ENCODE measurements around the gene PTPRR.

PTPRR gene

GRCh38 chr12:70671698-70672097, 248.8 kb downstream of the PTPRR start:
- TF ChIP-seq MAX (IDR thresholded peaks at IDR 0.05) (no peak), RAD21 (IDR thresholded peaks at IDR 0.05; ENCODE audit: low read depth) (no peak), NFIC (IDR thresholded peaks at IDR 0.05) (no peak), ZBTB7A (IDR thresholded peaks at IDR 0.05; ENCODE audit: low read depth) (no peak), TEAD4 (IDR thresholded peaks at IDR 0.05) (no peak), CEBPB (IDR thresholded peaks at IDR 0.05) (no peak), REST (IDR thresholded peaks at IDR 0.05; ENCODE audit: low read depth) (no peak), EP300 (IDR thresholded peaks at IDR 0.05; ENCODE audit: borderline replicate concordance) (no peak), YY1 (IDR thresholded peaks at IDR 0.05; ENCODE audit: low read depth) (no peak), EGR1 (IDR thresholded peaks at IDR 0.05) (no peak), TCF12 (IDR thresholded peaks at IDR 0.05; ENCODE audit: low read depth) (no peak), TAF1 (IDR thresholded peaks at IDR 0.05; ENCODE audit: low read depth) (no peak), FOXM1 (IDR thresholded peaks at IDR 0.05; ENCODE audit: borderline replicate concordance, low read depth) (no peak), USF1 (IDR thresholded peaks at IDR 0.05) (no peak), CREB1 (IDR thresholded peaks at IDR 0.05; ENCODE audit: low read depth) (no peak)

GRCh38 chr12:70670948-70671347, 249.6 kb downstream of the PTPRR start:
- TF ChIP-seq TCF12 (IDR thresholded peaks at IDR 0.05; ENCODE audit: low read depth) (no peak), RAD21 (IDR thresholded peaks at IDR 0.05; ENCODE audit: low read depth) (no peak), EGR1 (IDR thresholded peaks at IDR 0.05) (no peak), CEBPB (IDR thresholded peaks at IDR 0.05) (no peak), MAX (IDR thresholded peaks at IDR 0.05) (no peak), NFIC (IDR thresholded peaks at IDR 0.05) (no peak), REST (IDR thresholded peaks at IDR 0.05; ENCODE audit: low read depth) (no peak), CREB1 (IDR thresholded peaks at IDR 0.05; ENCODE audit: low read depth) (no peak), USF1 (IDR thresholded peaks at IDR 0.05) (no peak), TAF1 (IDR thresholded peaks at IDR 0.05; ENCODE audit: low read depth) (no peak), YY1 (IDR thresholded peaks at IDR 0.05; ENCODE audit: low read depth) (no peak), TEAD4 (IDR thresholded peaks at IDR 0.05) (no peak), ZBTB7A (IDR thresholded peaks at IDR 0.05; ENCODE audit: low read depth) (no peak), EP300 (IDR thresholded peaks at IDR 0.05; ENCODE audit: borderline replicate concordance) (no peak), FOXM1 (IDR thresholded peaks at IDR 0.05; ENCODE audit: borderline replicate concordance, low read depth) (no peak)

GRCh38 chr12:70667253-70667652, 253.3 kb downstream of the PTPRR start:
- no peak for TF ChIP-seq EP300 (IDR thresholded peaks at IDR 0.05; ENCODE audit: borderline replicate concordance)

- TF ChIP-seq CREB1 (IDR thresholded peaks at IDR 0.05; ENCODE audit: low read depth) (no peak), CEBPB (IDR thresholded peaks at IDR 0.05) (no peak), TEAD4 (IDR thresholded peaks at IDR 0.05) (no peak), NFIC (IDR thresholded peaks at IDR 0.05) (no peak), MAX (IDR thresholded peaks at IDR 0.05) (no peak), YY1 (IDR thresholded peaks at IDR 0.05; ENCODE audit: low read depth) (no peak), EGR1 (IDR thresholded peaks at IDR 0.05) (no peak), ZBTB7A (IDR thresholded peaks at IDR 0.05; ENCODE audit: low read depth) (no peak), RAD21 (IDR thresholded peaks at IDR 0.05; ENCODE audit: low read depth) (no peak), USF1 (IDR thresholded peaks at IDR 0.05) (no peak), FOXM1 (IDR thresholded peaks at IDR 0.05; ENCODE audit: borderline replicate concordance, low read depth) (no peak)
Measured at GRCh38 chr12:70666364-70666763, 254.2 kb downstream of the PTPRR start.

- TF ChIP-seq CREB1 (IDR thresholded peaks at IDR 0.05; ENCODE audit: low read depth) = no peak
- no peak for TF ChIP-seq CEBPB (IDR thresholded peaks at IDR 0.05)
- TF ChIP-seq NFIC (IDR thresholded peaks at IDR 0.05) = no peak
- TF ChIP-seq EP300 (IDR thresholded peaks at IDR 0.05; ENCODE audit: borderline replicate concordance) = no peak
- TF ChIP-seq TCF12 (IDR thresholded peaks at IDR 0.05; ENCODE audit: low read depth) = no peak
- no peak for TF ChIP-seq FOXM1 (IDR thresholded peaks at IDR 0.05; ENCODE audit: borderline replicate concordance, low read depth)
- no peak for TF ChIP-seq REST (IDR thresholded peaks at IDR 0.05; ENCODE audit: low read depth)
- no peak for TF ChIP-seq EGR1 (IDR thresholded peaks at IDR 0.05)
- no peak for TF ChIP-seq YY1 (IDR thresholded peaks at IDR 0.05; ENCODE audit: low read depth)
- TF ChIP-seq MAX (IDR thresholded peaks at IDR 0.05) = no peak
- TF ChIP-seq RAD21 (IDR thresholded peaks at IDR 0.05; ENCODE audit: low read depth) = no peak
Measured at GRCh38 chr12:70664465-70664881, 256.1 kb downstream of the PTPRR start.

Measured in Ishikawa (cell line).